ENCODE results near the gene TMF1. TPM values are rescaled to one million over a fixed set of nuclear protein-coding genes. Genes with fewer than 3 reads are reported as not detected.

Gene TMF1
- total RNA-seq, 1 donor from 2014 or later = 18.1 TPM

- H3K4me3 Mint-ChIP-seq (ENCODE audit: unreplicated experiment) = peak overlapping the region; percentile 96
- TF ChIP-seq CTCF (IDR thresholded peaks at IDR 0.05; ENCODE audit: unreplicated experiment) = no peak
- DNase-seq (ENCODE audit: low spot score) = peak; percentile 33
- peak overlapping the region; percentile 89 for H3K27ac Mint-ChIP-seq (ENCODE audit: unreplicated experiment)
- H3K9me3 Mint-ChIP-seq (ENCODE audit: unreplicated experiment) = no peaks in the 10 kb centered on the region
- peaks cover 2% of the 10 kb centered on the region for H3K27me3 Mint-ChIP-seq (ENCODE audit: unreplicated experiment)
- H3K36me3 Mint-ChIP-seq (ENCODE audit: low read depth, unreplicated experiment) = peaks cover 8% of the 10 kb centered on the region
- H3K4me1 Mint-ChIP-seq (ENCODE audit: unreplicated experiment) = peaks cover 35% of the 10 kb centered on the region
Observed at GRCh38 chr3:69079269-69080159, 27.4 kb upstream of the TMF1 start.

GRCh38 chr3:69072928-69073327 is 20.8 kb upstream of the TMF1 start:
- H3K27me3 Mint-ChIP-seq (ENCODE audit: unreplicated experiment) = peaks cover 3% of the 10 kb centered on the region
- H3K27ac Mint-ChIP-seq (ENCODE audit: unreplicated experiment) = peak overlapping the region; percentile 5
- no peaks in the 10 kb centered on the region for H3K9me3 Mint-ChIP-seq (ENCODE audit: unreplicated experiment)
- H3K4me1 Mint-ChIP-seq (ENCODE audit: unreplicated experiment) = no peaks in the 10 kb centered on the region
- no peak for TF ChIP-seq CTCF (IDR thresholded peaks at IDR 0.05; ENCODE audit: unreplicated experiment)
- no peak overlapping the region for H3K4me3 Mint-ChIP-seq (ENCODE audit: unreplicated experiment)
- H3K36me3 Mint-ChIP-seq (ENCODE audit: low read depth, unreplicated experiment) = peaks cover 9% of the 10 kb centered on the region
- no peak for DNase-seq (ENCODE audit: low spot score)

- Mint-ChIP-seq H3K27me3 (ENCODE audit: unreplicated experiment) (peaks cover 3% of the 10 kb centered on the region), H3K27ac (ENCODE audit: unreplicated experiment) (no peak overlapping the region), H3K4me1 (ENCODE audit: unreplicated experiment) (no peaks in the 10 kb centered on the region), H3K4me3 (ENCODE audit: unreplicated experiment) (no peak overlapping the region), H3K36me3 (ENCODE audit: low read depth, unreplicated experiment) (peaks cover 17% of the 10 kb centered on the region), H3K9me3 (ENCODE audit: unreplicated experiment) (no peaks in the 10 kb centered on the region)
- TF ChIP-seq CTCF (IDR thresholded peaks at IDR 0.05; ENCODE audit: unreplicated experiment) = no peak
- no peak for DNase-seq (ENCODE audit: low spot score)
Observed at GRCh38 chr3:69066121-69066520, 14.0 kb upstream of the TMF1 start.

GRCh38 chr3:69065318-69065964 is 13.3 kb upstream of the TMF1 start:
- no peaks in the 10 kb centered on the region for H3K9me3 Mint-ChIP-seq (ENCODE audit: unreplicated experiment)
- H3K27ac Mint-ChIP-seq (ENCODE audit: unreplicated experiment) = no peak overlapping the region
- H3K36me3 Mint-ChIP-seq (ENCODE audit: low read depth, unreplicated experiment) = peaks cover 18% of the 10 kb centered on the region
- no peak for TF ChIP-seq CTCF (IDR thresholded peaks at IDR 0.05; ENCODE audit: unreplicated experiment)
- H3K4me3 Mint-ChIP-seq (ENCODE audit: unreplicated experiment) = no peak overlapping the region
- H3K4me1 Mint-ChIP-seq (ENCODE audit: unreplicated experiment) = no peaks in the 10 kb centered on the region
- no peaks in the 10 kb centered on the region for H3K27me3 Mint-ChIP-seq (ENCODE audit: unreplicated experiment)
- DNase-seq (ENCODE audit: low spot score) = no peak

GRCh38 chr3:69063636-69064035 is 11.5 kb upstream of the TMF1 start:
- H3K36me3 Mint-ChIP-seq (ENCODE audit: low read depth, unreplicated experiment) = peaks cover 32% of the 10 kb centered on the region
- no peaks in the 10 kb centered on the region for H3K9me3 Mint-ChIP-seq (ENCODE audit: unreplicated experiment)
- no peak for DNase-seq (ENCODE audit: low spot score)
- no peak for TF ChIP-seq CTCF (IDR thresholded peaks at IDR 0.05; ENCODE audit: unreplicated experiment)
- H3K27me3 Mint-ChIP-seq (ENCODE audit: unreplicated experiment) = no peaks in the 10 kb centered on the region
- H3K4me1 Mint-ChIP-seq (ENCODE audit: unreplicated experiment) = no peaks in the 10 kb centered on the region
- H3K4me3 Mint-ChIP-seq (ENCODE audit: unreplicated experiment) = no peak overlapping the region
- no peak overlapping the region for H3K27ac Mint-ChIP-seq (ENCODE audit: unreplicated experiment)
